ENCODE results near the gene PWWP3B.

DNA sequence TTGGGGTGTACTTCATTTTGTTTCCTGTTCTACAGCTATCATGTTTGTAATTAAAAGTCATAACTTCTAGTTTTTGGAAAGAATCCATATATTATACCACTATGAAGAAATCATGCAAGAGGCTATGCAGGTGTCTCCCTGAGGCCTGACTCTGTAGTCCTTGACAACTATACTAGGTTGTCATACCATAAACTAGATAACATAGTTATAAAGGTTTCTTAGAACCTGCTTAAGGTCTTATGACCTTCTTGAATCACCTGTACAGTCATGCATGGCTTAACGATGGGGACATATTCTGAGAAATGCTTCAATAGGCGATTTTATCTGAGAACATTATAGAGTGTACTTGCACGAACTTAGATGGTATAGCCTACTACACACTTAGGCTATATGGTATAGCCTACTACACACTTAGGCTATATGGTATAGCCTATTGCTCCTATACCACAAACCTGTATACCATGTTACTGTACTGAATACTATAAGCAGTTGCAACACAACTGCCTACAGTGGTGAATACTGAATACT, 3.3 kb downstream of the PWWP3B start:
- no peak for TF ChIP-seq POLR2AphosphoS5 (IDR thresholded peaks at IDR 0.05; ENCODE audit: low read depth)
- TF ChIP-seq, protein P1, sequence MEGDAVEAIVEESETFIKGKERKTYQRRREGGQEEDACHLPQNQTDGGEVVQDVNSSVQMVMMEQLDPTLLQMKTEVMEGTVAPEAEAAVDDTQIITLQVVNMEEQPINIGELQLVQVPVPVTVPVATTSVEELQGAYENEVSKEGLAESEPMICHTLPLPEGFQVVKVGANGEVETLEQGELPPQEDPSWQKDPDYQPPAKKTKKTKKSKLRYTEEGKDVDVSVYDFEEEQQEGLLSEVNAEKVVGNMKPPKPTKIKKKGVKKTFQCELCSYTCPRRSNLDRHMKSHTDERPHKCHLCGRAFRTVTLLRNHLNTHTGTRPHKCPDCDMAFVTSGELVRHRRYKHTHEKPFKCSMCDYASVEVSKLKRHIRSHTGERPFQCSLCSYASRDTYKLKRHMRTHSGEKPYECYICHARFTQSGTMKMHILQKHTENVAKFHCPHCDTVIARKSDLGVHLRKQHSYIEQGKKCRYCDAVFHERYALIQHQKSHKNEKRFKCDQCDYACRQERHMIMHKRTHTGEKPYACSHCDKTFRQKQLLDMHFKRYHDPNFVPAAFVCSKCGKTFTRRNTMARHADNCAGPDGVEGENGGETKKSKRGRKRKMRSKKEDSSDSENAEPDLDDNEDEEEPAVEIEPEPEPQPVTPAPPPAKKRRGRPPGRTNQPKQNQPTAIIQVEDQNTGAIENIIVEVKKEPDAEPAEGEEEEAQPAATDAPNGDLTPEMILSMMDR (IDR thresholded peaks at IDR 0.05; ENCODE audit: insufficient read depth, low read length) = no peak

Measured in HL-60 (cell line).